SK-N-SH (cell line): Measurements from ENCODE around the gene PDE9A. TPM values are rescaled to one million over a fixed set of nuclear protein-coding genes. Genes with fewer than 3 reads are reported as not detected.

ENCODE experiments used
- CTCF ChIA-PET: fragments of 300-600, 350-600 bp; formaldehyde crosslinking; extraction: SDS; loops from one replicate; lab custom pipeline; 2021; lab: Yijun Ruan, JAX
- POLR2A ChIA-PET: fragments of 350-600 bp; sonication (Branson Sonifier 250); formaldehyde crosslinking; extraction: SDS; loops from one replicate; lab custom pipeline; 2020; ENCODE audit warnings: antibody characterized with exemption, inconsistent platforms; lab: Yijun Ruan, JAX
- DNase-seq: peaks from one replicate; pipeline ENCODE4 v3.0.0; 2012
- H2AFZ ChIP-seq: fragments of 200-600 bp; sonication (generic); 2 replicates; pipeline ENCODE4 v1.8.1; 2016; ENCODE audit warnings: antibody characterized with exemption, mild to moderate bottlenecking, low read depth
- H3F3A ChIP-seq: fragments of 200-600 bp; sonication (generic); replicated peaks from 2 replicates; pipeline ENCODE3; 2016; ENCODE audit warnings: antibody characterized with exemption, mild to moderate bottlenecking; ENCODE audit not compliant: insufficient read depth
- H3K27ac ChIP-seq, 2 experiments: fragments of 200-500 bp in 1 of 2; fragments of 200-600 bp in 1 of 2; sonication (Bioruptor generic) in 1 of 2; sonication (generic), shearing (Covaris generic) in 1 of 2; 2 replicates each; pipeline versions ENCODE4 v1.5.1 to v1.6.1; 2014 to 2016; ENCODE audit warnings: low read depth in 2 of 2, inconsistent platforms in 1 of 2, low read length in 1 of 2, mild to moderate bottlenecking in 1 of 2, mixed read lengths in 1 of 2
- H3K27me3 ChIP-seq: fragments of 200-600 bp; sonication (generic), shearing (Covaris generic); 2 replicates; pipeline ENCODE4 v1.6.1; 2016; ENCODE audit warnings: mixed run types; ENCODE audit not compliant: insufficient read depth
- H3K36me3 ChIP-seq, 2 experiments: fragments of 200-500 bp in 1 of 2; fragments of 200-600 bp in 1 of 2; sonication (Bioruptor generic) in 1 of 2; sonication (generic) in 1 of 2; replicated peaks in 1 of 2; 2 replicates each; pipeline versions ENCODE3 to v1.5.1; 2014 to 2016; ENCODE audit warnings: low read length in 1 of 2, mild to moderate bottlenecking in 1 of 2; ENCODE audit not compliant: insufficient read depth in 2 of 2, control insufficient read depth in 1 of 2
- H3K4me1 ChIP-seq, 2 experiments: fragments of 200-500 bp in 1 of 2; fragments of 200-600 bp in 1 of 2; sonication (Bioruptor generic) in 1 of 2; sonication (generic), shearing (Covaris generic) in 1 of 2; 2 replicates each; pipeline versions ENCODE4 v1.5.1 to v1.6.1; 2014 to 2016; ENCODE audit warnings: low read depth in 1 of 2, low read length in 1 of 2, mixed run types in 1 of 2; ENCODE audit not compliant: insufficient read depth in 2 of 2, control insufficient read depth in 1 of 2
- H3K4me2 ChIP-seq: fragments of 200-600 bp; sonication (generic), shearing (Covaris generic); 2 replicates; pipeline ENCODE4 v1.6.1; 2017; ENCODE audit warnings: mixed run types
- H3K4me3 ChIP-seq, 2 experiments: fragments of 200-500 bp in 1 of 2; fragments of 200-600 bp in 1 of 2; sonication (Bioruptor generic) in 1 of 2; sonication (generic), shearing (Covaris generic) in 1 of 2; 2 replicates each; pipeline versions ENCODE4 v1.5.1 to v1.8.1; 2014 to 2016; ENCODE audit warnings: low read depth in 2 of 2, inconsistent platforms in 1 of 2, low read length in 1 of 2, mild to moderate bottlenecking in 1 of 2, mixed read lengths in 1 of 2, moderate library complexity in 1 of 2
- H3K79me2 ChIP-seq: fragments of 200-600 bp; sonication (generic); 2 replicates; pipeline ENCODE4 v1.8.1; 2017; ENCODE audit warnings: mild to moderate bottlenecking; ENCODE audit not compliant: insufficient read depth
- H3K9ac ChIP-seq: fragments of 200-600 bp; sonication (generic); 2 replicates; pipeline ENCODE4 v1.6.1; 2017; ENCODE audit warnings: mixed run types
- H3K9me2 ChIP-seq: fragments of 200-600 bp; sonication (generic); 2 replicates; pipeline ENCODE4 v1.6.1; 2017; ENCODE audit warnings: mixed run types
- H3K9me3 ChIP-seq: fragments of 200-600 bp; sonication (generic); 2 replicates; pipeline ENCODE4 v1.6.1; 2017; ENCODE audit warnings: mixed run types, mild to moderate bottlenecking, moderate library complexity
- H4K20me1 ChIP-seq: fragments of 200-600 bp; sonication (generic); 2 replicates; pipeline ENCODE4 v1.6.1; 2017; ENCODE audit warnings: mild to moderate bottlenecking, mixed run types; ENCODE audit not compliant: insufficient read depth
- CTCF ChIP-seq: fragments of 200-600 bp; sonication (generic); IDR thresholded peaks from 2 replicates; pipeline ENCODE4 v1.6.1; 2017; ENCODE audit warnings: antibody characterized with exemption, mild to moderate bottlenecking, moderate library complexity
- EP300 ChIP-seq, 2 experiments: IDR thresholded peaks; 2 replicates each; pipeline versions ENCODE4 v1.4.0 to v1.6.1; 2012; ENCODE audit warnings: borderline replicate concordance in 1 of 2, low read depth in 1 of 2, low read length in 1 of 2
- JUND ChIP-seq: IDR thresholded peaks from 2 replicates; pipeline ENCODE4 v1.4.0; 2012
- MEF2A ChIP-seq: IDR thresholded peaks from 2 replicates; pipeline ENCODE4 v1.4.0; 2012; ENCODE audit warnings: low read depth, borderline replicate concordance
- PBX3 ChIP-seq: IDR thresholded peaks from 2 replicates; pipeline ENCODE4; 2012
- POLR2AphosphoS5 ChIP-seq: IDR thresholded peaks from 2 replicates; pipeline ENCODE4 v1.6.1; 2012; ENCODE audit warnings: low read depth, low read length
- RXRA ChIP-seq: IDR thresholded peaks from 2 replicates; pipeline ENCODE4 v1.4.0; 2012; ENCODE audit warnings: low read depth, mild to moderate bottlenecking, borderline replicate concordance
- TAF1 ChIP-seq: IDR thresholded peaks from 2 replicates; pipeline ENCODE4 v1.6.1; 2012; ENCODE audit warnings: low read depth, mild to moderate bottlenecking, low read length, moderate library complexity, borderline replicate concordance
- TEAD4 ChIP-seq: IDR thresholded peaks from 2 replicates; pipeline ENCODE4 v1.4.0; 2012; ENCODE audit warnings: mild to moderate bottlenecking, borderline replicate concordance; ENCODE audit not compliant: insufficient read depth
- WGBS: methylation state at CpG from one replicate; pipeline ENCODE4 v1.1.6; 2017; ENCODE audit warnings: low lambda C conversion rate; 5-methylcytosine and 5-hydroxymethylcytosine counted together
- polyA plus RNA-seq, 3 experiments: library from polyadenylated mRNA; depleted of rRNA; stranded (reverse); fragments of >200 nt; gene quantifications; 2 replicates each; pipeline ENCODE4 v1.2.3, GENCODE V29; 2012
- TF ChIP-seq, protein P1 (sequence below): IDR thresholded peaks from 2 replicates; pipeline ENCODE4 v1.6.1; 2012; ENCODE audit warnings: mild to moderate bottlenecking, low read depth, low read length, moderate library complexity

PDE9A gene
- polyA plus RNA-seq, 1 of the 3 experiments (the other 2 are of a cell fraction): 0.28 TPM

GRCh38 chr21:42659416-42660117 is 6.1 kb downstream of the PDE9A start:
- H3K27ac ChIP-seq: no peak overlapping the region
- TF ChIP-seq RXRA (no peak), POLR2AphosphoS5 (no peak), TEAD4 (no peak), EP300 (IDR thresholded peaks at IDR 0.05; ENCODE audit: borderline replicate concordance in 1 of 2, low read depth in 1 of 2, low read length in 1 of 2) (no peak), TAF1 (no peak), MEF2A (no peak)
- TF ChIP-seq, protein P1, sequence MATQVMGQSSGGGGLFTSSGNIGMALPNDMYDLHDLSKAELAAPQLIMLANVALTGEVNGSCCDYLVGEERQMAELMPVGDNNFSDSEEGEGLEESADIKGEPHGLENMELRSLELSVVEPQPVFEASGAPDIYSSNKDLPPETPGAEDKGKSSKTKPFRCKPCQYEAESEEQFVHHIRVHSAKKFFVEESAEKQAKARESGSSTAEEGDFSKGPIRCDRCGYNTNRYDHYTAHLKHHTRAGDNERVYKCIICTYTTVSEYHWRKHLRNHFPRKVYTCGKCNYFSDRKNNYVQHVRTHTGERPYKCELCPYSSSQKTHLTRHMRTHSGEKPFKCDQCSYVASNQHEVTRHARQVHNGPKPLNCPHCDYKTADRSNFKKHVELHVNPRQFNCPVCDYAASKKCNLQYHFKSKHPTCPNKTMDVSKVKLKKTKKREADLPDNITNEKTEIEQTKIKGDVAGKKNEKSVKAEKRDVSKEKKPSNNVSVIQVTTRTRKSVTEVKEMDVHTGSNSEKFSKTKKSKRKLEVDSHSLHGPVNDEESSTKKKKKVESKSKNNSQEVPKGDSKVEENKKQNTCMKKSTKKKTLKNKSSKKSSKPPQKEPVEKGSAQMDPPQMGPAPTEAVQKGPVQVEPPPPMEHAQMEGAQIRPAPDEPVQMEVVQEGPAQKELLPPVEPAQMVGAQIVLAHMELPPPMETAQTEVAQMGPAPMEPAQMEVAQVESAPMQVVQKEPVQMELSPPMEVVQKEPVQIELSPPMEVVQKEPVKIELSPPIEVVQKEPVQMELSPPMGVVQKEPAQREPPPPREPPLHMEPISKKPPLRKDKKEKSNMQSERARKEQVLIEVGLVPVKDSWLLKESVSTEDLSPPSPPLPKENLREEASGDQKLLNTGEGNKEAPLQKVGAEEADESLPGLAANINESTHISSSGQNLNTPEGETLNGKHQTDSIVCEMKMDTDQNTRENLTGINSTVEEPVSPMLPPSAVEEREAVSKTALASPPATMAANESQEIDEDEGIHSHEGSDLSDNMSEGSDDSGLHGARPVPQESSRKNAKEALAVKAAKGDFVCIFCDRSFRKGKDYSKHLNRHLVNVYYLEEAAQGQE: no peak
- H3K9me3 ChIP-seq: no peaks in the 10 kb centered on the region
- no peaks in the 10 kb centered on the region for H4K20me1 ChIP-seq
- no peaks in the 10 kb centered on the region for H3F3A ChIP-seq
- peaks cover 0 to 17% of the 10 kb centered on the region in 2 experiments; a peak in 1 of 4 replicates for H3K4me1 ChIP-seq
- no peak overlapping the region for H2AFZ ChIP-seq
- WGBS: 73% methylated on average over 16 of the region's 21 CpGs
- POLR2A ChIA-PET: no interaction called here
- H3K27me3 ChIP-seq: peaks cover 13% of the 10 kb centered on the region
- DNase-seq: no peak
- no peaks in the 10 kb centered on the region for H3K79me2 ChIP-seq
- no peaks in the 10 kb centered on the region for H3K9me2 ChIP-seq
- H3K4me3 ChIP-seq: no peak overlapping the region
- no peaks in the 10 kb centered on the region for H3K36me3 ChIP-seq
- CTCF ChIA-PET: interaction anchor here (1.1 to 1.5 kb wide), 2 partner anchors 12 to 55 kb away, joined by 3 read pairs; no protein-coding TSS in a partner anchor
- no peak overlapping the region for H3K9ac ChIP-seq
- no peak overlapping the region for H3K4me2 ChIP-seq

DNA sequence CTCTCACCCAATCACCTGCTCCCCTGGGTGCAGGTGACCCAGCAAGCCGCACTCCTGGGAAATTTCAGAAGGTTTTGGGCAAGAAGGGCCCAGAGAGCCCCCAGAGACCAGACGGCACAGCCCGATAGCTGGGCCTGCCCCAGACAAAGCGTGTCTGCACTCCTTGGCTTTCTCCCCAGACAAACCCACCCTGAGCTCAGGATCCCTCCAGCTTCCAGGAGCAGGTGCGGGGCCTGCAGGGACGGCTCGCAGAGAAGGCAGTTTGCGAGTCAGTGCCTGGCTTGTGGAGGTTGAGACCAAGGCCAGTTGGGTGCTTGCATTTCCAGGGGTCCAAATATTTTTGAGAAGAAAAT is 6.7 kb downstream of the PDE9A start:
- no peaks in the 10 kb centered on the region for H3K9me3 ChIP-seq
- peaks cover 0 to 12% of the 10 kb centered on the region in 2 experiments; a peak in 1 of 4 replicates for H3K4me1 ChIP-seq
- no peak overlapping the region for H2AFZ ChIP-seq
- no peaks in the 10 kb centered on the region for H3K79me2 ChIP-seq
- no peak overlapping the region for H3K4me2 ChIP-seq
- no peak for TF ChIP-seq TAF1
- no peak for TF ChIP-seq PBX3
- no peak for TF ChIP-seq JUND
- no peak for TF ChIP-seq TEAD4
- no peak for TF ChIP-seq CTCF
- no peak for TF ChIP-seq POLR2AphosphoS5
- TF ChIP-seq RXRA: no peak
- TF ChIP-seq, all 33 proteins: peak for 0
- Histone ChIP-seq H3F3A (no peaks in the 10 kb centered on the region), H4K20me1 (no peaks in the 10 kb centered on the region), H3K27me3 (0 out of 2 replicates have a peak, but pooled peaks cover 8% of the 10 kb centered on the region), H3K27ac (no peak overlapping the region), H3K9me2 (no peaks in the 10 kb centered on the region), H3K4me3 (no peak overlapping the region), H3K36me3 (no peaks in the 10 kb centered on the region), H3K9ac (no peak overlapping the region)
- no peak for DNase-seq
- ChIA-PET POLR2A (no interaction called here), CTCF (interaction anchor here (1.1 to 1.5 kb wide), 2 partner anchors 12 to 54 kb away, joined by 3 read pairs; no protein-coding TSS in a partner anchor)
- 81% methylated on average over 3 of the region's 8 CpGs for WGBS
